ENCODE measurements around the gene MMP3. TPM values are rescaled to one million over a fixed set of nuclear protein-coding genes. Genes with fewer than 3 reads are reported as not detected.

MMP3 gene
- total and polyA plus RNA-seq, 4 donors, result not detected

GRCh38 chr11:102842930-102843329 lies 479 bp downstream of the MMP3 start:
- WGBS, result 37% methylated on average over 1 of the region's 1 CpG
- Histone ChIP-seq H3K27ac (ENCODE audit: low read depth in 1 of 2, low read length in 2 of 2) (no peak overlapping the region), H3K9ac (ENCODE audit: low read depth in 1 of 2, low read length in 2 of 2) (no peak overlapping the region), H3K4me3 (ENCODE audit: low read depth in 1 of 3, low read length in 3 of 3) (no peak overlapping the region), H3K9me3 (ENCODE audit: control insufficient read depth in 4 of 4, low read length in 3 of 4) (no peaks in the 10 kb centered on the region), H3K36me3 (ENCODE audit: control insufficient read depth in 4 of 4, insufficient read depth in 3 of 4, low read depth in 1 of 4, low read length in 3 of 4) (no peaks in the 10 kb centered on the region), H3K27me3 (ENCODE audit: control insufficient read depth in 4 of 4, insufficient read depth in 4 of 4, low read length in 3 of 4) (peaks cover 0 to 2% (median 0%) of the 10 kb centered on the region in 4 donors), H3K4me1 (ENCODE audit: control insufficient read depth in 4 of 4, insufficient read depth in 4 of 4, low read length in 3 of 4) (no peaks in the 10 kb centered on the region)
- TF ChIP-seq NR2F2 (IDR thresholded peaks at IDR 0.05) (no peak), JUND (IDR thresholded peaks at IDR 0.05) (no peak), RAD21 (IDR thresholded peaks at IDR 0.05) (no peak), FOXA1 (IDR thresholded peaks at IDR 0.05) (no peak), GABPA (IDR thresholded peaks at IDR 0.05 in 1 of 2, conservative IDR thresholded peaks at IDR 0.05 in 1 of 2) (no peak), TAF1 (conservative IDR thresholded peaks at IDR 0.05) (no peak), RXRA (IDR thresholded peaks at IDR 0.05) (no peak), HNF4G (IDR thresholded peaks at IDR 0.05) (no peak), FOXA2 (IDR thresholded peaks at IDR 0.05) (no peak), MAX (IDR thresholded peaks at IDR 0.05) (no peak), EGR1 (IDR thresholded peaks at IDR 0.05; ENCODE audit: low read depth in 2 of 2) (no peak), YY1 (IDR thresholded peaks at IDR 0.05) (no peak)
- TF ChIP-seq, protein P1, sequence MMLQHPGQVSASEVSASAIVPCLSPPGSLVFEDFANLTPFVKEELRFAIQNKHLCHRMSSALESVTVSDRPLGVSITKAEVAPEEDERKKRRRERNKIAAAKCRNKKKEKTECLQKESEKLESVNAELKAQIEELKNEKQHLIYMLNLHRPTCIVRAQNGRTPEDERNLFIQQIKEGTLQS (IDR thresholded peaks at IDR 0.05), result no peak
- TF ChIP-seq, protein P2, sequence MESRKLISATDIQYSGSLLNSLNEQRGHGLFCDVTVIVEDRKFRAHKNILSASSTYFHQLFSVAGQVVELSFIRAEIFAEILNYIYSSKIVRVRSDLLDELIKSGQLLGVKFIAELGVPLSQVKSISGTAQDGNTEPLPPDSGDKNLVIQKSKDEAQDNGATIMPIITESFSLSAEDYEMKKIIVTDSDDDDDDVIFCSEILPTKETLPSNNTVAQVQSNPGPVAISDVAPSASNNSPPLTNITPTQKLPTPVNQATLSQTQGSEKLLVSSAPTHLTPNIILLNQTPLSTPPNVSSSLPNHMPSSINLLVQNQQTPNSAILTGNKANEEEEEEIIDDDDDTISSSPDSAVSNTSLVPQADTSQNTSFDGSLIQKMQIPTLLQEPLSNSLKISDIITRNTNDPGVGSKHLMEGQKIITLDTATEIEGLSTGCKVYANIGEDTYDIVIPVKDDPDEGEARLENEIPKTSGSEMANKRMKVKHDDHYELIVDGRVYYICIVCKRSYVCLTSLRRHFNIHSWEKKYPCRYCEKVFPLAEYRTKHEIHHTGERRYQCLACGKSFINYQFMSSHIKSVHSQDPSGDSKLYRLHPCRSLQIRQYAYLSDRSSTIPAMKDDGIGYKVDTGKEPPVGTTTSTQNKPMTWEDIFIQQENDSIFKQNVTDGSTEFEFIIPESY (IDR thresholded peaks at IDR 0.05), result no peak
- no peak for DNase-seq (ENCODE audit: low spot score)

GRCh38 chr11:102840018-102840417 lies 3.4 kb downstream of the MMP3 start:
- no peak for TF ChIP-seq RAD21 (IDR thresholded peaks at IDR 0.05)
- TF ChIP-seq RXRA (IDR thresholded peaks at IDR 0.05), result no peak
- TF ChIP-seq SP1 (IDR thresholded peaks at IDR 0.05), result no peak
- no peak for TF ChIP-seq FOXA2 (IDR thresholded peaks at IDR 0.05)
- TF ChIP-seq YY1 (IDR thresholded peaks at IDR 0.05), result no peak
- no peak for TF ChIP-seq REST (IDR thresholded peaks at IDR 0.05)
- TF ChIP-seq JUND (IDR thresholded peaks at IDR 0.05), result no peak
- no peak for TF ChIP-seq TAF1 (conservative IDR thresholded peaks at IDR 0.05)
- TF ChIP-seq, protein P1 (IDR thresholded peaks at IDR 0.05), result no peak
- TF ChIP-seq NR2F2 (IDR thresholded peaks at IDR 0.05), result no peak
- TF ChIP-seq HNF4G (IDR thresholded peaks at IDR 0.05), result no peak
- no peak for TF ChIP-seq EGR1 (IDR thresholded peaks at IDR 0.05; ENCODE audit: low read depth in 2 of 2)
- TF ChIP-seq, protein P2 (IDR thresholded peaks at IDR 0.05), result no peak
- no peak for TF ChIP-seq HNF4A (conservative IDR thresholded peaks at IDR 0.05)
- TF ChIP-seq GABPA (IDR thresholded peaks at IDR 0.05 in 1 of 2, conservative IDR thresholded peaks at IDR 0.05 in 1 of 2), result no peak
- TF ChIP-seq FOXA1 (IDR thresholded peaks at IDR 0.05), result no peak
- no peak for TF ChIP-seq CTCF (IDR thresholded peaks at IDR 0.05; ENCODE audit: low read depth, low read length, missing input control)
- TF ChIP-seq MAX (IDR thresholded peaks at IDR 0.05), result no peak
- no peak for DNase-seq (ENCODE audit: low spot score)
- Histone ChIP-seq H3K4me3 (ENCODE audit: low read depth in 1 of 3, low read length in 3 of 3) (no peak overlapping the region), H3K4me1 (ENCODE audit: control insufficient read depth in 4 of 4, insufficient read depth in 4 of 4, low read length in 3 of 4) (no peaks in the 10 kb centered on the region), H3K27ac (ENCODE audit: low read depth in 1 of 2, low read length in 2 of 2) (no peak overlapping the region), H3K9ac (ENCODE audit: low read depth in 1 of 2, low read length in 2 of 2) (no peak overlapping the region), H3K27me3 (ENCODE audit: control insufficient read depth in 4 of 4, insufficient read depth in 4 of 4, low read length in 3 of 4) (peaks cover 0 to 2% (median 0%) of the 10 kb centered on the region in 4 donors), H3K36me3 (ENCODE audit: control insufficient read depth in 4 of 4, insufficient read depth in 3 of 4, low read depth in 1 of 4, low read length in 3 of 4) (no peaks in the 10 kb centered on the region), H3K9me3 (ENCODE audit: control insufficient read depth in 4 of 4, low read length in 3 of 4) (no peaks in the 10 kb centered on the region)
- whole genome bisulfite sequencing, result 59% methylated on average over 5 of the region's 5 CpGs

All from liver (tissue), 9 donors.